Measurements from ENCODE around the gene CLIP1.

GRCh38 chr12:122421821-122422729 lies at the start of gene CLIP1:
- peak; percentile 34 for TF ChIP-seq CTCF (IDR thresholded peaks at IDR 0.05; ENCODE audit: insufficient read depth, low read length, poor library complexity, severe bottlenecking)
- TF ChIP-seq EZH2phosphoT487 (conservative IDR thresholded peaks at IDR 0.05; ENCODE audit: low read length): no peak
